NCI-H2081 (cell line): ENCODE results near the gene RFC4.
"Not testable (repeated sequence)": the region's sequence is repeated elsewhere in the genome, so short reads cannot be mapped to it uniquely, and the experiment has no call there.

ENCODE experiments used
- DNase-seq, 2 experiments: peaks; one replicate each; lab custom pipeline; 2025; lab: John Stamatoyannopoulos, UW

RFC4 gene, protein sequence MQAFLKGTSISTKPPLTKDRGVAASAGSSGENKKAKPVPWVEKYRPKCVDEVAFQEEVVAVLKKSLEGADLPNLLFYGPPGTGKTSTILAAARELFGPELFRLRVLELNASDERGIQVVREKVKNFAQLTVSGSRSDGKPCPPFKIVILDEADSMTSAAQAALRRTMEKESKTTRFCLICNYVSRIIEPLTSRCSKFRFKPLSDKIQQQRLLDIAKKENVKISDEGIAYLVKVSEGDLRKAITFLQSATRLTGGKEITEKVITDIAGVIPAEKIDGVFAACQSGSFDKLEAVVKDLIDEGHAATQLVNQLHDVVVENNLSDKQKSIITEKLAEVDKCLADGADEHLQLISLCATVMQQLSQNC

GRCh38 chr3:186806089-186807055 is at the start of gene RFC4:
Gene RFC4, minus strand, starts transcription at chr3:186806482. Its CDS starts 1,769 bp downstream, at chr3:186804713.
- DNase-seq, result peak; percentile 84 to 94

DNA sequence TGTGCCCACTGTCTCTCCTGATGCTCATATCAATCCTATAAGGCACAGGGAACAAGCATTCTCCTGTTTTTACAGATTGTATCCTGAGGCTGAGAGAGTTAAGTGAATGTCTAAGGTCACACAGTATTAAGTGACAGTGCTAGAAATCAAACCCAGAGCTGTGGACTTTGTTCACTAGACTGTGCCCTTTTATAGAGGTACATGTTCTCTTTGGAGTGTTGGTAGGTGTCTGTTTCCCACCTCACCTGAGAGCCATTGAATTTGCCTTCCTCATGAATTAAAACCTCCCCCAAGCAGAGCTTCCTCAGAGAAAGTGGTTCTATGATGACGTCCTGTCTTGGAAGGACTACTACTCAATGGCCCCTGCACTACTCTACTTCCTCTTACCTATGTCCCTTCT is 48.7 kb upstream of the RFC4 start:
- DNase-seq, result no peak

DNA sequence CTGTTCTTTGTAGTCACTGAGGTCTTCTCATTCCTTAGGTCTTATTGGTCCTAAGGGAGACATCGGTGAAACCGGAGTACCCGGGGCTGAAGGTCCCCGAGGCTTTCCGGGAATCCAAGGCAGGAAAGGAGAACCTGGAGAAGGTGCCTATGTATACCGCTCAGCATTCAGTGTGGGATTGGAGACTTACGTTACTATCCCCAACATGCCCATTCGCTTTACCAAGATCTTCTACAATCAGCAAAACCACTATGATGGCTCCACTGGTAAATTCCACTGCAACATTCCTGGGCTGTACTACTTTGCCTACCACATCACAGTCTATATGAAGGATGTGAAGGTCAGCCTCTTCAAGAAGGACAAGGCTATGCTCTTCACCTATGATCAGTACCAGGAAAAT is 47.9 kb upstream of the RFC4 start:
- DNase-seq, result no peak

- DNase-seq, result no peak
These were observed 46.7 kb upstream of the RFC4 start for GRCh38 chr3:186852994-186853393.

GRCh38 chr3:186851835-186852234 is 45.6 kb upstream of the RFC4 start:
- DNase-seq, result not testable (repeated sequence)

DNA sequence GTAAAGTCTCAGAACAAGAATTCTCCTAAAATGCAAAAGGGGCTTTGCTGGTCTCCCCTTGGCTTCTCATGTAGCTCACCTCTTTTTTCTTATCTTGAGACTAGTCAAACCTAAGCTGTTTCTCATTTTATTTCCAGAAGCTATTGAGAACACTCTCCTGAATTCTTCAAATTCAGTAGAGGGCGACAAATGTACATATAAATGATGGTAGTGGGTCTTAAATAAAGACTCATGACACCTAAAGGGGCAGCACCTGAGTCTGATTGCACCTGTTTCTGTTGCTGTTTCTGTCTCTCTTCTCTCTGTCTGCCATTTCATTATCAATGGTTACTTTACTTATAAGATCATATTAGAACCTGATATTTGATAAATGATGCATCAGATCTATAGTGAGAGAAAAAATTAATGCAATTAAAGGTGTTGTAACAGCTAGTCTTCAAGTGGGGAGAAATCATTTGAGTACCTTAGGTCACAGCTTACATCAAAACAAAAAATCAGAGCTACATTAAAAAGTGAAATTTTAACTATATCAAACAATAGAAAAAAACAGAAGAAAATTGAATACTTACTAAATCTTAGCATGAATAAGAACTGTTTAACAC is 43.2 kb upstream of the RFC4 start:
- DNase-seq, result no peak

DNA sequence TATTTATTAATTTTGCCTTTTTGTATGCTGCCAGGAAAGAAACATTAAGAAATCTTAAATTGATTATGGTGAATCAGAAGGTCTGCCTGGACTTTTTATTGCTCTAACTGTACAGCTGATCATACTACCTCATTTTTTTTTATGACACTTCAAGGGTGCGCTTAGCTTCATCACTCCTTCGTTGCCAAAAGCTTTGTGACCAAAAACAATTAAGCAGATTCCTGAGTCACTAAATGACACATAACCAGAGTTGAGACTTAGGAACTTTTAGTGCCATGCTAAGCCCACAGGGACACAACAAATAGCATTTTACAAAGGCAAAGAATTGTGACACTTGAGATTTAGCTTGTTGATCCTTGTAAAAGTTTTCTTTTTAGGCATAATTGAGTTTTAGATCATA is 41.2 kb upstream of the RFC4 start:
- no peak for DNase-seq

DNA sequence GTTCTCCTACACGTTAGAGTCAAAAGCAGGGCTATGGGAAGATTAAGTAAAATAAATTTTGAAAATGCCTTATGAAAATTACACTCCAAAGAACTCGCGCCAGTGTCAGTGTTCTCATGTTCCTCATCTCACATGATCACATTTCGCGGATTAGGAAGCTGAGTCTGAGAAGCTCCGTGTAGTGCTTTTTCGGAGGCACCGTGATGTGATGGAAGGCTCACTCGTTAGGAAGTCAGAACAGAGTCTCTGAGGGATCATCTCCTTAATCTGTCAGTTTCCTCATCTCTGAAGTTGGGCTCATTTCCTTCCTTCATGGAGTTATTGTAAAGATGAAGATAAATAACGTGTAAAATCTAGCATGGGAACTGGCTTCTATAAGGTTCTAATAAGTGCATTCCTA is 39.5 kb upstream of the RFC4 start:
- DNase-seq, result no peak

GRCh38 chr3:186844908-186845307 is 38.6 kb upstream of the RFC4 start:
- DNase-seq, result no peak

- no peak for DNase-seq
These were observed 36.8 kb upstream of the RFC4 start for GRCh38 chr3:186843039-186843432.

- DNase-seq, result no peak
These were observed 36.2 kb upstream of the RFC4 start, which contains the start of gene ADIPOQ for GRCh38 chr3:186842426-186843038. Gene ADIPOQ, plus strand, starts transcription at chr3:186842710. Its CDS starts 10,349 bp downstream, at chr3:186853059.

DNA sequence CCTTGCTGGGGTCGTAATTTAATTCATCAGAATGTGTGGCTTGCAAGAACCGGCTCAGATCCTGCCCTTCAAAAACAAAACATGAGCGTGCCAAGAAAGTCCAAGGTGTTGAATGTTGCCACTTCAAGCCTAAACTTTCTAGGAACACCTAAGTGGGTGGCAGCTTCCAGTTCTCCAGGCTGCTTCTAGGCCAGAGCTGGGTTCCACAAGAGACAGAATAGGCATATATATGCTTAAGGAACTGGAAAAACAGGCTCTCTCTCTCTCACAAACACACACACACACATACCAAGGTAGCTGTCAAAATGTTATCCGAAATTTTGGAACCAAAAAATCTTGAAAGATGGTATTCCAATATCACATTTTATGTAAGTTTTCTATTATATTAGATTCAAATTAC is 35.3 kb upstream of the RFC4 start:
- no peak for DNase-seq

DNA sequence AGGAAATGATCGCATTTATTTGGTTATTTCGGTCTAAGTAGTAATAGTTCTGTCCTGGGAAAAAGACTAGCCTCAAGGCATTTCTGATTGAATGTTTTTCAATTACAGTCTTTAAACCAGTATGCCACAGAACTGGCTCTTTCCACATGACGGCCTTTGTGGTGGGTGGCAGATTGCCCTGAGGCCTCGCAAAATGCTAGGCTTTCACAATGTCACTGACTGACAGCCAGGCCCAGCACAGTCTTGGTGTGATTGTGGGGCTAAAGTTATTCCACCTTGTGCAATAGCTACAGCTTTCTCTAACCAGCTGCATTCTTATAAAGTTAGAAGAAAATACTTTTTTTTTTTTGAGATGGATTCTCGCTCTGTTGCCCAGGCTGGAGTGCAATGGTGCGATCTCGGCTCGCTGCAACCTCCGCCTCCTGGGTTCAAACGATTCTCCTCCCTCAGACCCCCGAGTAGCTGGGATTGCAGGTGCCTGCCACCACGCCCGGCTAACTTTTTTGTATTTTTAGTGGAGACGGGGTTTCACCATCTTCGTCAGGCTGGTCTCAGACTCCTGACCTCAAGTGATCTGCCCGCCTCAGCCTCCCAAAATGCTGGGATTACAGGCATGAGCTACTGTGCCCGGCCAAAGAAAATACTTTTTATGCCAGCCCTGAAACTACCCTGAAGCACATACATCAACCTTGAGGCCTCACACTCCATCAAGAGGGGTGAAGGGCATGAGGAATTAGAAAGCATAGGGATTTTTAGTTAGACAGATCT is 33.8 kb upstream of the RFC4 start:
- no peak for DNase-seq

DNA sequence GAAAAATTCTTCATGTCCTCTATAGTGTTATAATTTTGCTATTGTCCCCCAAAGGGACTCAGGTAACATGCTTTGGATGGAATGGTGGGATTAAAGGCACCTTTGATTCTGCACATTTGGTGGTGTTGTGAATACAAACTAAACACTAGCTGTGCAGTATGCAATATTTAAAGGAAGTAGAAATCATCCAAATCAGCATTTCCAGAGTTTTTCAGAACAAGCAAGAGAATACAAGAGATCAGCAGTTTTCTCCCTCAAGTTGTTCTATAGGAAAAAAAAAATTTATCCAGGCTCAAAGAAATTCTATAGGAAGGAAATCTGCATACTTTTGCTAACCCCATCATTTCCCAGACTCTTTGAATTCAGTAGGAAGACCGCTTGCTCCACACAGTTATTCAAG is 26.0 kb upstream of the RFC4 start:
- DNase-seq, result no peak

- DNase-seq, result no peak
These were observed 25.5 kb upstream of the RFC4 start for GRCh38 chr3:186831798-186832197.

- DNase-seq, result no peak
These were observed 22.1 kb upstream of the RFC4 start for GRCh38 chr3:186828340-186828739.

DNA sequence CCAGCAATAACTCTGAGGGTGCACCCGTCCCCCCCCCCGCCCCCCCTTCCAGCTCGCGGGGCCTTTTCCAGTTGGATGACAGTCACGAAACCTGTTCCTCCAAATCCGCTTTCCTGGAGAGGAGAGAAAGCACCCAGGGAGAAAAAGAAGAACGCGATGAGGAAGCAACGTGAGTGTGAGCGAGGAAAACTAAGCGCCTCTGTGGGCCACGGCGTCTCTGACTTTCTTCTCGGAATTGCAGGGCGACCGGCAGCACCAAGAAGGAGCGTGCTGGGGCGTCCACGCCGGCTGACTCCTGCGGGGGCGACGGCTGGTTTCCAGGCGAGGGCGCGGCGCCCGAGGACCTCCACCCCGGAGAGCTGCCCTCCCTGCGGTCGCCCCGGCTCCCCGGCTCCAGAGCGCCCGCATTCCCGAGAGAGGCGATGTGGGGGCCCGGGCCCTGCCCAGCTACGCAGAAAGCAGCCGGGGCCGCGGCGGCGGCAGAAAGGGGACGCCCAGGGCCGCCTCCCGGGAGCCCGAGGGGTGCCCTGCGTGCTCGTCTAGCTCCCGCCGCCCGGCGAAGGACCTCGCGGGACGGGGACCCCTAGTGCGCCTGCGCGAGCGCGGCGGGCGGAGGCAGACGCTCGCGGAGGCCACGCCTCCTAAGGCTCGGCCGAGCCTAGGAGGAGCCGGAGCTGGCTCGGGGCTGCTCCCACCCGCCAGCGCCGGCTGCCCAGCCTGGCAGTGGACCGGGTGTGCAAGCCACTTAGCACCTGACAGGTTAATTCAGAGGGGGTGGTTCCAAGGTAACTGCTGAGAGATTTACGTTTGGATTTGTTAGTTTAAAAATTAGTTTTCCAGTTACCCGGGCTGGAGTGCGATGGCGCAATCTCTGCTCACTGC is 20.9 kb upstream of the RFC4 start:
- peak; percentile 81 to 91 for DNase-seq

DNA sequence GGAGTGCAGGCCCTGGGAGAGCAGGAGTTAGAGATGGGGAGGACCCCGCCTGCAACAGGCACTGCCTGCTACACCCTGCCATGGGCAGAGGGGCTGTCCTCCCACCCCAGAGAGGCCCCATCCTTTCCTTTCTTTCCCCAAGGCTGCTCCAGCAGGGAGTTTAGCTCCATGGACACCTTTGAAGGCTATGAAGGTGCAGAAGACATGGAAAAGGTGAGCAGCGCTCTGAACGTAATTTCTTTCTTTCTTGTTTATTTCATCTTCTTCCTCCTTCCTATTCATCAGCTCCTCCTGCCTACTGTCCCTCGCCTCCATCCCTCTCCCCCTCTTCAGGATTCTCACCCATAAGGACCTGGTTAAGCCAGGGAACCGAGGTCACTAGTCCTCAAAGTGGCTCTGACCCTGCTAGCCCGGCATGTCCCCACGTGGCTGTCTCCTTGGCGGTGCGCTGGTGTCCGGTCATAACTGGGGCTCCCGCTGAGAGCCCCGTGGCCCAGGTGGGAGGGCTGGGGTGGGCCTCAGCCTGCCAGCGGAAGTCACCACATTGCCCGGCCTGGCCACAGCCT is 20.2 kb upstream of the RFC4 start:
- DNase-seq, result no peak

GRCh38 chr3:186825872-186826409 is 19.7 kb upstream of the RFC4 start:
- no peak for DNase-seq
